ENCODE data around the gene PFKP. TPM values are rescaled to one million over a fixed set of nuclear protein-coding genes. Genes with fewer than 3 reads are reported as not detected.
A peak's percentile ranks its signal among the peaks of the same experiment; 100 is the strongest.

PFKP gene
- total RNA-seq, 4 donors from 2014 or later = 53.9 to 93.9 (median 66.2) TPM

DNA sequence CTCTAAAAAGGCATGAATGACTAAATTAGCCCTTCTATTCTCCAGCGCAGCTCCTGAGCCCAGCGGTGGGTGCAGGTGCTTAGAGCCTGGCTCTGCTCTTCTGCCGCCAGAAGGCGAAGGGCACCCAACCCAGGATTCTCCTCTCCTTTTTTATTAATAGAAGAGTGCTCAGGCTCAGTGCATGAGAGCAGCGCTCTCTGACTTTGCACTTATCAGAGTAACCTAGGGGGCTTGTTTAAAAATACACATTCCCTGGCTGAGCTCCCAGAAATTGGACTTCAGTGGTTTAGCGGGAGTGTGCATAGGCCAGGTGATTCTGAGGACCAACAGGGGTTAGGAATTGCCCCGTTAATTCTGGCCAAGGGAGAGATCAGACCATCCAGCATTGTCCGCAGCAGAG is 1.7 kb upstream of the PFKP start:
- DNase-seq = no peak
- peaks cover 18% of the 10 kb centered on the region for H3K27me3 ChIP-seq
- 85% methylated on average over 8 of the region's 8 CpGs; no CpG with 5 or more reads in 1 of the 2 donors for WGBS, 2 donors (ENCODE audit: low coverage in 1 of 2)

DNA sequence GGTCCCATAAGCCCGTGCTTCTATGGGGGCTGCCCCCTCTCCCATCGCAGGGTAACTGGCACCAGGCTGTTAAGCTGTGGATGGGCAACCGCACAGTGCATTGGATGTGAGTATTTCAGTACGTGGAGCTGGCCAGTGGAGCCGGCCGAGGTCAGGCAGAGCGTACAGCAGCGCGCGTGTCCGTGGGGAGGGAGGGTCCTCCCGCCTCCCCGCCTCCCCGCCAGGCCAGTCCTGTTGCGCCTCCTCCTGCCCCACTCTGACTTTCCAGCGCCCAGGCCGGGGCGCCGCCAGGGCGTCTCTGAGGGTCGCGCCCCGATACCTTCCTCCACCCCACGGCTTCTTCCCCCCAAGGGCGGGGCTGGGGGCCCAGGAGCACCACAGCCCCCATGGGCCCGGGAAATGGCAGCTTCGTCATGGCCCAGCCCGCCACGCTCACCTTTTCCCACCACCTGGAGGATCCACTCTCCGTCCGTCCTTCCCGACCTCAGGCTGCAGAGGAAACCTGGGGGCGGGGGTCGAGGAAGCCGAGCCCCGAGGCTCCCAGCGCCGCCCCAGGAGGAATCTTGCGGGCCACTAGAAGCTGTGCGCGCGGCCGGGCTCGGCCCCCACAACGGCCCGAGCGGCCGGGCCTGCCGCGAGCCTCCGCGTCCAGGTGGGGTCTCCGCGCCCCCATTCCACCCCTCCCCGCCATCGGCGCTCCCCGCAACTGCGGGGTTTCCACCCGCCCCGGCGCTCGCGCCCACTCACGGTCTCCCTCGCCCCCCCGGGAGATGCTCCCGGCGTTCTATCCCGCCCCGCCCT is 831 bp upstream of the PFKP start:
- TF ChIP-seq, protein P1, sequence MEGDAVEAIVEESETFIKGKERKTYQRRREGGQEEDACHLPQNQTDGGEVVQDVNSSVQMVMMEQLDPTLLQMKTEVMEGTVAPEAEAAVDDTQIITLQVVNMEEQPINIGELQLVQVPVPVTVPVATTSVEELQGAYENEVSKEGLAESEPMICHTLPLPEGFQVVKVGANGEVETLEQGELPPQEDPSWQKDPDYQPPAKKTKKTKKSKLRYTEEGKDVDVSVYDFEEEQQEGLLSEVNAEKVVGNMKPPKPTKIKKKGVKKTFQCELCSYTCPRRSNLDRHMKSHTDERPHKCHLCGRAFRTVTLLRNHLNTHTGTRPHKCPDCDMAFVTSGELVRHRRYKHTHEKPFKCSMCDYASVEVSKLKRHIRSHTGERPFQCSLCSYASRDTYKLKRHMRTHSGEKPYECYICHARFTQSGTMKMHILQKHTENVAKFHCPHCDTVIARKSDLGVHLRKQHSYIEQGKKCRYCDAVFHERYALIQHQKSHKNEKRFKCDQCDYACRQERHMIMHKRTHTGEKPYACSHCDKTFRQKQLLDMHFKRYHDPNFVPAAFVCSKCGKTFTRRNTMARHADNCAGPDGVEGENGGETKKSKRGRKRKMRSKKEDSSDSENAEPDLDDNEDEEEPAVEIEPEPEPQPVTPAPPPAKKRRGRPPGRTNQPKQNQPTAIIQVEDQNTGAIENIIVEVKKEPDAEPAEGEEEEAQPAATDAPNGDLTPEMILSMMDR (IDR thresholded peaks at IDR 0.05) = no peak
- TF ChIP-seq POLR2A (IDR thresholded peaks at IDR 0.05) (no peak), POLR2AphosphoS5 (IDR thresholded peaks at IDR 0.05) (no peak), EP300 (IDR thresholded peaks at IDR 0.05; ENCODE audit: low read depth) (no peak)
- 13% methylated on average over 60 of the region's 71 CpGs; no CpG with 5 or more reads in 1 of the 2 donors for WGBS, 2 donors (ENCODE audit: low coverage in 1 of 2)

More for the DNA sequence above, 1.7 kb upstream of the PFKP start:
- Histone ChIP-seq H3K4me1 (peaks cover 6 to 19% (median 16%) of the 10 kb centered on the region in 4 donors), H3K4me3 (no peak overlapping the region), H3K9me3 (no peaks in the 10 kb centered on the region), H3K27ac (no peak overlapping the region), H3K36me3 (no peaks in the 10 kb centered on the region)
- in situ Hi-C loops (cut with MboI; ENCODE audit: low pct_ligation_motif_present in 1 of 4, low pct_unique_long_range_greater_than_20kb in 1 of 4, low sequenced_read_pairs in 3 of 4) (no loop called here), intact Hi-C loops (cut with DNase I; ENCODE audit: low total_unique reads) (no loop called here)
- TF ChIP-seq, protein P1 (IDR thresholded peaks at IDR 0.05) = no peak
- TF ChIP-seq POLR2AphosphoS5 (IDR thresholded peaks at IDR 0.05) (no peak), EP300 (IDR thresholded peaks at IDR 0.05; ENCODE audit: low read depth) (no peak), POLR2A (IDR thresholded peaks at IDR 0.05) (no peak)

DNA sequence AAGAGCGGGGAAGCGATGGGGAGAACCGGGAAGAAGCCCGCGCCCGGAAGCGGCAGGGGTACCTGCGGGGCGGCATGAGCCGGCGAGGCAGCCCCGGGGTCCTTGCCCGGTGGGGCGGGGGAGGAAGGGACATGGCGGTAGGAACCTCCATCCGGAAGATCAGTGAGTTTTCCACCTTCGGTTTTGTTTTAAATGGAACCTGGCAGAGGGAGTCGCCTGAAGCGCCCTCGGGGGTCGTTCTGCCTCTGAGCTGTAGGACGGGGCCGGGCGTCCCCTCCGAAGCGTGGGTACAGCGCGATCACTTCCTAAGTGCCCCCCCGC is 471 bp downstream of the PFKP start:
- TF ChIP-seq POLR2A (IDR thresholded peaks at IDR 0.05) (no peak), EP300 (IDR thresholded peaks at IDR 0.05; ENCODE audit: low read depth) (no peak), POLR2AphosphoS5 (IDR thresholded peaks at IDR 0.05) (no peak)
- TF ChIP-seq, protein P1 (IDR thresholded peaks at IDR 0.05) = no peak
- peak; percentile 17 for DNase-seq
- Histone ChIP-seq H3K36me3 (no peaks in the 10 kb centered on the region), H3K4me1 (peaks cover 6 to 19% (median 16%) of the 10 kb centered on the region in 4 donors), H3K4me3 (peak overlapping the region; percentile 48 to 92 (median 86)), H3K27ac (peak overlapping the region; percentile 73 to 85 (median 82)), H3K27me3 (peaks cover 18% of the 10 kb centered on the region), H3K9me3 (no peaks in the 10 kb centered on the region)
- in situ Hi-C loops (cut with MboI; ENCODE audit: low pct_ligation_motif_present in 1 of 4, low pct_unique_long_range_greater_than_20kb in 1 of 4, low sequenced_read_pairs in 3 of 4) = no loop called here
- intact Hi-C loops (cut with DNase I; ENCODE audit: low total_unique reads) = no loop called here
- 2% methylated on average over 25 of the region's 29 CpGs; no CpG with 5 or more reads in 1 of the 2 donors for WGBS, 2 donors (ENCODE audit: low coverage in 1 of 2)

More for the DNA sequence above, 831 bp upstream of the PFKP start:
- Histone ChIP-seq H3K4me1 (peaks cover 6 to 19% (median 16%) of the 10 kb centered on the region in 4 donors), H3K27me3 (peaks cover 18% of the 10 kb centered on the region), H3K36me3 (no peaks in the 10 kb centered on the region), H3K27ac (peak overlapping the region in 3 of 4 donors; percentile 14 to 81 (median 73)), H3K9me3 (no peaks in the 10 kb centered on the region), H3K4me3 (peak overlapping the region; percentile 48 to 92 (median 86))
- no peak for DNase-seq
- intact Hi-C loops (cut with DNase I; ENCODE audit: low total_unique reads) = no loop called here
- in situ Hi-C loops (cut with MboI; ENCODE audit: low pct_ligation_motif_present in 1 of 4, low pct_unique_long_range_greater_than_20kb in 1 of 4, low sequenced_read_pairs in 3 of 4) = no loop called here

DNA sequence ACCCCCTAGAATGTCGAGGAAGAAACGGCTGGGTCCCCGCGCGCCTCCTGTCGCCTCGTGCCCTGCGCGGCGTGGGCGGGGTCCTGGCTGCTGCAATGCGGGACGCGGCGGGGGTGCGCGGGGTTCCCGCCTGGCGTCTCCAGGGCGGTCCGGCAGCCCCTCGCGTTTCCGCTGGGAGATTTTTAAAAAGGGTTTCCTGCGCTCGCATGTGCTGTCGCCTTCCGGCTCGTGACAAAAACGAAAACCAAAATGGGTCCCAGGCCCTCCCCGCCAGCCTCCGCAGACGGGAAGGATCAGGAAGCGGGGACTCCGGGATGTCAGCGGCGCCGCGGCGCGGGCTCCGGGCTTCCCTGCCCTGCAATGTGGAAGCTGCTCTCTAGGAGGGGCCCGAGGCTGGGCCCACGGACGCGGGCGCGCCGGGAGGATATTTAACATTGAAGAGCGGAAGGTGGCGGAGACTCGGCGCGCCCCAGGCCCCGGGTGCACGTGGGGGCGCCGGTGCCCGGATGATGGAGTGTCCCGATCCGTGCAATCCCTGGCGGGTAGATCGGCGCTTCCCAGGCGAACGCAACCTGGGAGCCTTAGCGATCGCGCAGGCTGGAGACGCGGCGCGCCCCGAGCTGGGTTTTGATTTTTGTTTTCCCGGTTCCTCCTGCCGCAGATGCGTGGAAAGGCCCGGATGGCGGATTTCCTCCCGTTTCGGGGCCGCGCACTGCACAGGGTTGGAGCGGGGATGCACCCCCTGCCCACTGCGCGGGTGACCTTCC is 1.0 kb downstream of the PFKP start:
- DNase-seq = peak; percentile 66
- in situ Hi-C loops (cut with MboI; ENCODE audit: low pct_ligation_motif_present in 1 of 4, low pct_unique_long_range_greater_than_20kb in 1 of 4, low sequenced_read_pairs in 3 of 4) (no loop called here), intact Hi-C loops (cut with DNase I; ENCODE audit: low total_unique reads) (no loop called here)
- Histone ChIP-seq H3K9me3 (no peaks in the 10 kb centered on the region), H3K27ac (peak overlapping the region; percentile 73 to 85 (median 82)), H3K4me3 (peak overlapping the region; percentile 48 to 92 (median 86)), H3K27me3 (peaks cover 18% of the 10 kb centered on the region), H3K4me1 (peaks cover 6 to 19% (median 16%) of the 10 kb centered on the region in 4 donors), H3K36me3 (no peaks in the 10 kb centered on the region)
- peak in 1 of 3 donors; percentile 26 for TF ChIP-seq POLR2AphosphoS5 (IDR thresholded peaks at IDR 0.05)
- TF ChIP-seq POLR2A (IDR thresholded peaks at IDR 0.05) = peak; percentile 33
- TF ChIP-seq, protein P1 (IDR thresholded peaks at IDR 0.05) = peak in 4 of 5 experiments; percentile 2 to 40 (median 26)
- TF ChIP-seq EP300 (IDR thresholded peaks at IDR 0.05; ENCODE audit: low read depth) = no peak
- 1% methylated on average over 54 of the region's 86 CpGs; no CpG with 5 or more reads in 1 of the 2 donors for WGBS, 2 donors (ENCODE audit: low coverage in 1 of 2)
